ENCODE data around the gene MPZ.
"Not testable (repeated sequence)": the region's sequence is repeated elsewhere in the genome, so short reads cannot be mapped to it uniquely, and the experiment has no call there.

The MPZ gene

DNA sequence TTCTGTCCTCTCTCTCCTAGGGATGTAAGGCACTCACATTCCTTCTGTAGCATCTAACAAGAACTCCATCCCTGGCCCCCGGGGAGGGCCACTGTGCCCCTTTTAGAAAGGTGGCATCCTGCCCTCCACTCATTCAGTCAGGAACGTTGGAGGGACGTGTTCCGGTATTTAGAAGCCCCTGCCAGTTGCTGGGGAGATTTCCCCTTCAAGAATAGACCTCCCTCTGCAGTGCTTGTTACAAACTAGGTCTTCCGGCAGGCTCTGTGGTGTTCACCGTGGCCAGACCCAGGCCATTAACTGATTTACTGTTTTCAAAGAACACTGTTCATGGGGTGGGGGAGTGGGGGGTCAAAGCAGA lies 50.4 kb downstream of the MPZ start:
- H3K4me3 ChIP-seq (ENCODE audit: low read length): no peak overlapping the region
- DNase-seq (ENCODE audit: low read depth, low spot score): no peak

DNA sequence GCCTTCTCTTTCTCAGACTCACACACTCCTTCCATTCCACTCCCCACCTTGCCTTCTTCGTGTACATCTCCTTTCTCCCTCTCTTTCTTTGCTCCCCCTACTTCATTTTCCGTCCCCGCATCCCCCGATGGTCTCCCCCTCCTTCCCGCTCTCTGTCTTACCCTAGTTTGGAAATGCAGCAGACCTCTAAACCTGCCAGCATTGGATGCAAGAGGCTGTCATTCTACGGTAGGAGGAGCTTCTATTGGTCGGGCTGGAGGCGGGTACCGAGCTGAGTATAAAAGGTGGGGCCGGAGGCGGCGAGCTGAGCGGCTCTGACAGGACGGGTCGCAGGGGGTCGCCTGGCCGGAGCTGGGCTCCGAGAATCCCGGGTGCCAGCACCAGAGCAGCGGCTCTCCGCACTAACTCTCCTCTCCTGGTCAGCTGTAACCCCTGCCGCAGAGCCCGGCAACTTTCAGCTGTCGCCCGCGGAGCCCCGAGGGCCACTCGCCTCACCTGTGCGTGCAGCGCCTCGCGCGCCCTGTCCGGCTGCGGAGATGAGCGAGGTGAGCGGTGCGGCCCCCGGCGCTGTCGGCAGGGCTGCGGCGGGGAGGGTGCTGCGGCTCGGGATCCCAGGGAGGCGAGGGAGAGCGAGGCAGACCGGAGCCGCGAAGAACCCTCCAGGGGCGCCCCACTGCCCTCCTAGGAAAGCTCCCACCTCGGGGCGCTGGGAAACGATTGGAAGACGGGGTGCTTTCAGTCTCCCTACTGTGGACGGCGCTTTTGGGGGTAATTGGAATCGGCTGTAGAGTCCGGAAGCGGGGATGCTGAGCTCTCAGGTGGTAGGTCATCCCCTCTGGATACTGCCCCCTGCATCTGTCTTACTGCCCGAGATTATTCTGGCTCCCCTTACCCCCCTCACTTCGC lies 51.1 kb downstream of the MPZ start, which contains the start of gene PCP4L1:
PCP4L1 (plus strand) TSS at position 307 of the 906 bp plus-strand sequence; CDS start at position 537, 230 bp downstream.
- H3K4me3 ChIP-seq (ENCODE audit: low read length): no peak within 1 kb of the TSS
- DNase-seq (ENCODE audit: low read depth, low spot score): no peak

DNA sequence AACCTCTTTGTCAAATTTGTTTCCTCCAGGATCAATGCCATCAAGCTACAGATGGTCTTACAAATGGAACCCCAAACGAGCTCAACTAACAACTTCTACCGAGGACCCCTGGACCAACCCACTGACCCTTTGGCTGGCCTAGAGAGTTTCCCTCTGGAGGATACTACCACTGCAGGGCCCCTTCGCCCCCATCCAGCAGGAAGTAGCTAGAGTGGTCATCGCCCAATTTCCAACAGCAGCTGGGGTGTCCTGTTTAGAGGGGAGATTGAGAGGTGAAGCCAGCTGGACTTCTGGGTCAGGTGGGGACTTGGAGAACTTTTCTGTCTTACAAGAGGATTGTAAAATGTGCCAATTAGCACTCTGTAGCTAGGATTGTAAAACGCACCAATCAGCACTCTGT lies 52.7 kb downstream of the MPZ start:
- not testable (repeated sequence) for H3K4me3 ChIP-seq (ENCODE audit: low read length); DNase-seq (ENCODE audit: low read depth, low spot score)

- DNase-seq (ENCODE audit: low read depth, low spot score); H3K4me3 ChIP-seq (ENCODE audit: low read length): not testable (repeated sequence)
These were observed 53.7 kb downstream of the MPZ start for GRCh38 chr1:161255955-161256520.

GRCh38 chr1:161255302-161255701 lies 54.5 kb downstream of the MPZ start:
- DNase-seq (ENCODE audit: low read depth, low spot score): not testable (repeated sequence)

More at GRCh38 chr1:161255302-161255701, 54.5 kb downstream of the MPZ start:
- H3K4me3 ChIP-seq (ENCODE audit: low read length): not testable (repeated sequence)
